Ovary (tissue), 9 donors: Measurements from ENCODE around the gene LEMD2. TPM values are rescaled to one million over a fixed set of nuclear protein-coding genes. Genes with fewer than 3 reads are reported as not detected.

Experiments
- DNase-seq, 5 donors: peaks; one replicate each; pipeline ENCODE4 v3.0.0-alpha.2; 2019 to 2020
- H3K27ac ChIP-seq, 2 donors: fragments of 200-600 bp; one replicate each; pipeline versions ENCODE4 v1.5.1 to v1.8.0; 2019 to 2022
- H3K27me3 ChIP-seq: fragments of 200-600 bp; one replicate; pipeline ENCODE4 v1.8.0; 2022
- H3K36me3 ChIP-seq: fragments of 200-600 bp; sonication (generic); one replicate; pipeline ENCODE4 v1.5.1; 2019
- H3K4me1 ChIP-seq: one replicate; pipeline ENCODE4 v1.8.1; 2013; ENCODE audit warnings: mild to moderate bottlenecking, moderate library complexity; ENCODE audit not compliant: insufficient read depth
- H3K4me3 ChIP-seq: fragments of 200-600 bp; sonication (generic); one replicate; pipeline ENCODE4 v1.5.1; 2017
- H3K9me3 ChIP-seq, 2 donors: fragments of 200-600 bp in 1 of 2; sonication (generic) in 1 of 2; one replicate each; pipeline versions ENCODE4 v1.5.1 to v1.8.1; 2013 to 2019; ENCODE audit warnings: mild to moderate bottlenecking in 1 of 2, moderate library complexity in 1 of 2
- CTCF ChIP-seq, 3 donors: fragments of 450-650 bp in 2 of 3; fragments of 200-600 bp in 1 of 3; IDR thresholded peaks; one replicate each; pipeline versions ENCODE4 v1.5.1 to v1.8.0; 2016 to 2022; ENCODE audit warnings: antibody characterized with exemption in 3 of 3, mild to moderate bottlenecking in 1 of 3
- EP300 ChIP-seq: sonication (generic); formaldehyde crosslinking; IDR thresholded peaks from one replicate; pipeline ENCODE4 v1.6.1; 2017; ENCODE audit warnings: antibody characterized with exemption
- POLR2A ChIP-seq: fragments of 450-650 bp; IDR thresholded peaks from one replicate; pipeline ENCODE4 v1.6.1; 2017; ENCODE audit warnings: antibody characterized with exemption, mild to moderate bottlenecking, moderate library complexity
- WGBS, 3 donors: extraction: QIAGEN DNeasy Blood & Tissue Kit in 1 of 3; methylation state at CpG; one replicate each; pipeline versions ENCODE4 v1.1.5 to v1.1.7; 2013 to 2017; 5-methylcytosine and 5-hydroxymethylcytosine counted together
- intact Hi-C, 4 donors: fragments of 100-400 bp; cut with DNase I; formaldehyde crosslinking; loops; one replicate each; pipeline versions ENCODE4 v1.11.0 to v1.15.1; 2022 to 2023
- polyA plus RNA-seq, 2 donors: library from polyadenylated mRNA; stranded (reverse); fragments of 200-250 nt in 1 of 2; fragments of 350-450 nt in 1 of 2; fragmentation: Illumina TruSeq in 1 of 2; extraction: RNeasy Lipid Tissue Mini Kit (QIAGEN cat#74804) in 1 of 2; gene quantifications; one replicate each; pipeline ENCODE4 v1.2.3, GENCODE V29; 2013 to 2014
- total RNA-seq, 7 donors: library from RNA; depleted of rRNA in 2 of 7; stranded (reverse); fragments of >200 nt in 2 of 7; fragmentation: NEBNext Ultra II Directional in 3 of 7; extraction: Animal tissue kit (Norgen Biotek cat#: 25700) in 3 of 7; gene quantifications; one replicate each; pipeline versions ENCODE4 v1.1.0 to v1.2.4, GENCODE V29; 2016 to 2023
- donor health status: DM: no; HTN: no; CAD: no; lungs with moderate emphysema.
- donor health status: DM: no; HTN: no; CAD: no.
- donor health status: Bipolar disorder and iron deficiency.
- donor health status: DM: yes; HTN: yes; CAD: no.
- donor health status: DM: no; HTN: no; CAD: no.
- donor health status: DM: yes; HTN: yes; CAD: no.

LEMD2 gene
- total and polyA plus RNA-seq, 9 donors = 41.7 to 66.8 (median 56.7) TPM

- Histone ChIP-seq H3K9me3 (no peaks in the 10 kb centered on the region), H3K4me1 (peaks cover 4% of the 10 kb centered on the region), H3K27ac (no peak overlapping the region), H3K27me3 (no peaks in the 10 kb centered on the region), H3K4me3 (no peak overlapping the region), H3K36me3 (no peaks in the 10 kb centered on the region)
- 84 to 96% (median 94%) methylated on average over 7 of the region's 7 CpGs for WGBS, 3 donors
- no peak for DNase-seq
- TF ChIP-seq POLR2A = no peak
- no peak for TF ChIP-seq CTCF (IDR thresholded peaks at IDR 0.05)
- TF ChIP-seq EP300 = no peak
- intact Hi-C loops = no loop called here
Observed at GRCh38 chr6:33725891-33726673, 62.8 kb downstream of the LEMD2 start.

GRCh38 chr6:33725222-33725621 lies 63.7 kb downstream of the LEMD2 start:
- intact Hi-C loops = no loop called here
- Histone ChIP-seq H3K4me3 (no peak overlapping the region), H3K4me1 (peaks cover 4% of the 10 kb centered on the region), H3K27ac (no peak overlapping the region), H3K9me3 (no peaks in the 10 kb centered on the region), H3K27me3 (no peaks in the 10 kb centered on the region), H3K36me3 (no peaks in the 10 kb centered on the region)
- TF ChIP-seq CTCF (IDR thresholded peaks at IDR 0.05) (no peak), POLR2A (no peak), EP300 (no peak)
- DNase-seq = no peak
- WGBS, 3 donors = 94 to 96% (median 95%) methylated on average over 13 to 14 of the region's 14 CpGs

- no peaks in the 10 kb centered on the region for H3K27me3 ChIP-seq
- H3K27ac ChIP-seq = no peak overlapping the region
- H3K4me3 ChIP-seq = no peak overlapping the region
- peaks cover 4% of the 10 kb centered on the region for H3K4me1 ChIP-seq
- intact Hi-C loops = no loop called here
- H3K9me3 ChIP-seq = no peaks in the 10 kb centered on the region
- no peak for DNase-seq
- H3K36me3 ChIP-seq = no peaks in the 10 kb centered on the region
- TF ChIP-seq CTCF (IDR thresholded peaks at IDR 0.05) (no peak), EP300 (no peak), POLR2A (no peak)
- WGBS, 3 donors = 63 to 70% (median 65%) methylated on average over 13 of the region's 13 CpGs
Observed at GRCh38 chr6:33724102-33725023, 64.6 kb downstream of the LEMD2 start.

- no peak for DNase-seq
- H3K4me1 ChIP-seq = peaks cover 4% of the 10 kb centered on the region
- intact Hi-C loops = no loop called here
- TF ChIP-seq EP300 = no peak
- H3K4me3 ChIP-seq = no peak overlapping the region
- H3K36me3 ChIP-seq = no peaks in the 10 kb centered on the region
- 20 to 29% (median 27%) methylated on average over 3 of the region's 3 CpGs for WGBS, 3 donors
- no peak overlapping the region for H3K27ac ChIP-seq
- H3K9me3 ChIP-seq = no peaks in the 10 kb centered on the region
- no peaks in the 10 kb centered on the region for H3K27me3 ChIP-seq
Observed at GRCh38 chr6:33723371-33724085, 65.4 kb downstream of the LEMD2 start.
